Measurements from ENCODE around the gene SCD5.

DNA sequence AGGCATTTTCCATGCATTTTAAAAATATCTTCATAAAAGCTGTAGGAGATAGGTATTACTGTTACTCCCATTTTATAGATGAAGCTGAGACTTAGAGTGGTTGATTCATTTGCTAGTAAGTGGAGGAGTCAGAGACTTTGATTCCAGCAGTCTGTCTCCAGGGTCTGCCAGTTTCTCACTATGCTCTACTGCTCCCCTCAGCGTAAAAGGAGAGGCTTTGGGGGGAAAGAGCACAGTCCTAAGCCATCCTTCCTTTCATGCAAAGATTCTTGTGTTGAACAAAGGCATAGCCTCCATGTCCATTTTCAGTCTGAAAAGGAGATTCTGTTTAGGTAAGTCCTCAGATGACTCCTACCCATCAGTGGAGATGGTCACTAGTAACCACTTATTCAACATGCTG, 119.1 kb downstream of the SCD5 start:
- TF ChIP-seq, protein P1, sequence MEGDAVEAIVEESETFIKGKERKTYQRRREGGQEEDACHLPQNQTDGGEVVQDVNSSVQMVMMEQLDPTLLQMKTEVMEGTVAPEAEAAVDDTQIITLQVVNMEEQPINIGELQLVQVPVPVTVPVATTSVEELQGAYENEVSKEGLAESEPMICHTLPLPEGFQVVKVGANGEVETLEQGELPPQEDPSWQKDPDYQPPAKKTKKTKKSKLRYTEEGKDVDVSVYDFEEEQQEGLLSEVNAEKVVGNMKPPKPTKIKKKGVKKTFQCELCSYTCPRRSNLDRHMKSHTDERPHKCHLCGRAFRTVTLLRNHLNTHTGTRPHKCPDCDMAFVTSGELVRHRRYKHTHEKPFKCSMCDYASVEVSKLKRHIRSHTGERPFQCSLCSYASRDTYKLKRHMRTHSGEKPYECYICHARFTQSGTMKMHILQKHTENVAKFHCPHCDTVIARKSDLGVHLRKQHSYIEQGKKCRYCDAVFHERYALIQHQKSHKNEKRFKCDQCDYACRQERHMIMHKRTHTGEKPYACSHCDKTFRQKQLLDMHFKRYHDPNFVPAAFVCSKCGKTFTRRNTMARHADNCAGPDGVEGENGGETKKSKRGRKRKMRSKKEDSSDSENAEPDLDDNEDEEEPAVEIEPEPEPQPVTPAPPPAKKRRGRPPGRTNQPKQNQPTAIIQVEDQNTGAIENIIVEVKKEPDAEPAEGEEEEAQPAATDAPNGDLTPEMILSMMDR (IDR thresholded peaks at IDR 0.05), result no peak
- TF ChIP-seq POLR2A (IDR thresholded peaks at IDR 0.05), result no peak

Measured in right lobe of liver (tissue), 4 donors.